Keratinocyte (primary cell): ENCODE measurements around the gene TEAD4.

Experiments
- CTCF ChIP-seq, 3 experiments: IDR thresholded peaks in 1 of 3; conservative IDR thresholded peaks in 1 of 3; optimal IDR thresholded peaks in 1 of 3; 2 replicates in 2 of 3; 3 replicates in 1 of 3; pipeline versions ENCODE3 to v1.5.1; 2011; ENCODE audit warnings: low read length in 3 of 3, mild to moderate bottlenecking in 3 of 3, moderate library complexity in 2 of 3, control low read depth in 1 of 3, inconsistent platforms in 1 of 3; ENCODE audit not compliant: insufficient read depth in 2 of 3; ENCODE audit errors: extremely low read depth in 1 of 3
- EZH2 ChIP-seq: IDR thresholded peaks from one replicate; pipeline ENCODE4 v1.6.1; 2012; ENCODE audit warnings: inconsistent platforms, mild to moderate bottlenecking, low read length, moderate library complexity

GRCh38 chr12:3040026-3040656 lies 80.9 kb downstream of the TEAD4 start:
- TF ChIP-seq CTCF (optimal IDR thresholded peaks at IDR 0.05 in 1 of 3, IDR thresholded peaks at IDR 0.05 in 1 of 3, conservative IDR thresholded peaks at IDR 0.05 in 1 of 3; ENCODE audit: extremely low read depth in 1 of 3, insufficient read depth in 2 of 3, low read length in 3 of 3): no peak
- TF ChIP-seq EZH2: no peak
